ENCODE results near the gene PKP2.

PKP2 gene

DNA sequence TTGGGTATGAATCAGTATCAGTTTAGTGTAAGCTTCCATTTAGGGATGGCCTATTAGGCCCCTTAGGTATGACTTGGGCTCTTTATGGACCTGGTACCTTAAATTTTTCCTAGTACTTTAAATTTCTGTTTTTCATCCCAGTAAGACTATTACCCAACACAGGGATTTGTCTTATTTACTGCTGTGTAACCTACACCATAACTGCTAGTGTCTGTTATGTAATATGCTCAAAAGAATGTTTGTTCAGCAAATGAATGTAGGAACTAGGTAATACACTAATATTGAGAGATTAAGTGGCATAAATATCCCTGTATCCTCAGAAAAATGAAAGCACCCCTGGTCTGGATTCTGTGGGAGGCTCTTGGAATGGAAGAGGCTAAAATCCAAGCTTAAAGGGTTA, 77.2 kb downstream of the PKP2 start:
- no peak for DNase-seq (ENCODE audit: low read depth in 4 of 4, low spot score in 1 of 4)

- DNase-seq (ENCODE audit: low read depth in 4 of 4, low spot score in 1 of 4), result no peak
Observed at GRCh38 chr12:32811686-32812392, 84.7 kb downstream of the PKP2 start.

DNA sequence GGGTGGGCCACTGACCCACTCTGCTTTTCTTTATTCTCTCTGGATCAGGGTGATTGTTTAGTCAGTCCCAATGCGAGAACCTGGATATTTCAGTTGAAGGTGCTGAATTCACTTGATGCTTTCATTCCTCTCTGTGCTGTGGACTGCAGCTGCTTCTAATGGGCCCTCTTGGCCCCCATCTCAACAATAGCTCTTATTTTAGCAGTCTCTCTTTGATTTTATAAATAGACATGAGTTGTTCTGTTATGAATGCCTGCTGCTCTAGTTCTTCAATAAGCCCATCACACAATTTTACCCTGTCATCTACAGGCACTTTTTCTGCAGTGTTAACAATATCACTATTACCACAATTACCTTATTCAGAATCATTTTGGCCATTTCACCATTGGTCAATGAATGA, 86.7 kb downstream of the PKP2 start:
- DNase-seq (ENCODE audit: low read depth in 4 of 4, low spot score in 1 of 4), result no peak

DNA sequence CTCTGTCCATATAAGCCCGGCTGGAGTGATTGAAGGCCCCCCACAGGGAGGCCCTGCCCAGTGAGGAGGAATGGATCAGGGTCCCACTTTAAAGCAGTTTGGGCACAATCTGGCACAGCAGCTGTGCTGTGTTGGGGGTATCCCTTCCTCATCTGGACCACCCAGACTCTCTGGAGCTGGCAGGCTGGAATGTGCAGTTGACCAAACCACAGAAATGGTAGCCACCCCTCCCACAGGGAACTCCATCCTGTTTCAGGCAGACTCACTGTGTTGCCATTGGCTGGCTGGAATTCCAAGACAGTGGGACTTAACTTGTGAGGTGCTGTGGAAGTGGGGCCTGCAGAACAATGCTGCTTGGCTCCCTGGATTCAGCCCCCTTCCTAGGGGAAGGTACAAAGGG, 87.4 kb downstream of the PKP2 start:
- DNase-seq (ENCODE audit: low read depth in 4 of 4, low spot score in 1 of 4), result no peak

DNA sequence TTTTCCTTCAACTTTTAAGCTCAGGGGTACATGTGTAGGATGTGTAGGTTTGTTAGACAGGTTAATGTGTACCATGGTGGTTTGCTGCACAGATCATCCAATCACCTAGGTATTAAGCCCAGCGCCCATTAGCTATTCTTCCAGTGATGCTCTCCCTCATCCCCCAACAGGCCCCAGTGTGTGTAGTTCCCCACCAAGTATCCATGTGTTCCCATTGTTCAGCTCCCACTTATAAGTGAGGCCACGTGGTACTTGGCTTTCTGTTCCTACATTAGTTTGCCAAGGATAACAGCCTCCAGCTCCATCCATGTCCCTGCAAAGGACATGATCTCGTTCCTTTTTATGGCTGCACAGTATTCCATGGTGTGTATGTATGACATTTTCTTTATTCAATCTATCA, 92.3 kb downstream of the PKP2 start:
- no peak for DNase-seq (ENCODE audit: low read depth in 4 of 4, low spot score in 1 of 4)

GRCh38 chr12:32801269-32801980, 95.2 kb downstream of the PKP2 start:
- no peak for DNase-seq (ENCODE audit: low read depth in 4 of 4, low spot score in 1 of 4)

DNA sequence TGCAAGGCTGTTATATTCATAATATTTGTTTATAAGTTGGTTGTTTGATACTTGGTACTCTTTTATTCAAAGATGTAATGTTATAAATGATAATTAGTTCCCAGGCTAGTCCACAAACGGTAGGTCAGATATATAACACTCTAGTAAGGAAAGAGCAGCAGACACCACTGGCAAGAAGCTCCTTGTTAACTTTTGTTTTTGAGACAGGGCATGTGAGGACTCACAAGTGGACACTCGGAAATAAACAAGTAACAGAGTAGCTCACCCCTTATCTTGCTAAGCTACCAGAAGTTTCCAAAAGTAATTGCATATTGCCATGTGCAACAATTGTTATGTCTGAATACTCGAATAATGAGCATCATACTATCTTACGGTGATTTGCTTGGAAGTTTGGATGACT, 102.3 kb downstream of the PKP2 start:
- DNase-seq (ENCODE audit: low read depth in 4 of 4, low spot score in 1 of 4), result no peak

GRCh38 chr12:32789916-32790315, 106.7 kb downstream of the PKP2 start:
- DNase-seq (ENCODE audit: low read depth in 4 of 4, low spot score in 1 of 4), result no peak

DNA sequence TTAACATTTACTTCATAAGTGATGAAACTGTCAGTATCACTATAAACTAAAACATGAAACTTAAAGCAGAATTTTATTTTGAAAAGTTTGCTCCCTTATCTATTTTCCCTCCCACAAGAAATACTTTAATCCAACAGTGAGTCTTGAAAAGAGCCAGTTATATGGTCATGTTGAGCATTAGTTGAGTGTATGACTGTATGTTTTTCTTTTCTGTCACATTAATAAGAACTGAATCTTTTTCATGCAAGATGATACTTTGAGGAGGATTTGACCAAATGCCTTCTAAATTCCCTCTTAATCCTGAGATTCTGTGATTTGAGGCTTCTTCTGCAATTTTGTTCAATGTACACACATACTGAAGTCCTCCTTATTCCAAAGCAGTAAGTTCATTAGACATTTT, 107.1 kb downstream of the PKP2 start:
- no peak for DNase-seq (ENCODE audit: low read depth in 4 of 4, low spot score in 1 of 4)

GRCh38 chr12:32788405-32788804, 108.2 kb downstream of the PKP2 start:
- no peak for DNase-seq (ENCODE audit: low read depth in 4 of 4, low spot score in 1 of 4)

DNA sequence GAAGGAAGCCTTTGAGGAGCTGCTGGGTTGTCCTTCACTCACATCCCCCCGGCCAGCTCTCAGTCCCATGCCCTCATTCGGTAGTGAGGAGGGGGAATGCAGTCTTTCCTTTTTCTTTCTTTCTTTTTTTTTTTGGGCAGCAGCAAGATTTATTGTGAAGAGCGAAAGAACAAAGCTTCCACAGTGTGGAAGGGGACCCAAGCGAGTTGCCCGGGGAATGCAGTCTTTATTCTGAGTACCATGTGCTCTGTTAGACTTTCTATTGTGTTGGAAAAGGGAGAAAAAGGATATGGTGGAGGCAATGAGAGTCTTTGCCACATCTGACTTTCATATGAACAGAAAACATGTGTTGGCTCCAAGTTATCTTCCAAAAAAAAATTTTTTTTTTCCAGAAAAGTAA, 111.0 kb downstream of the PKP2 start:
- DNase-seq (ENCODE audit: low read depth in 4 of 4, low spot score in 1 of 4), result no peak

- DNase-seq (ENCODE audit: low read depth in 4 of 4, low spot score in 1 of 4), result no peak
Observed at GRCh38 chr12:32783029-32783428, 113.5 kb downstream of the PKP2 start.

DNA sequence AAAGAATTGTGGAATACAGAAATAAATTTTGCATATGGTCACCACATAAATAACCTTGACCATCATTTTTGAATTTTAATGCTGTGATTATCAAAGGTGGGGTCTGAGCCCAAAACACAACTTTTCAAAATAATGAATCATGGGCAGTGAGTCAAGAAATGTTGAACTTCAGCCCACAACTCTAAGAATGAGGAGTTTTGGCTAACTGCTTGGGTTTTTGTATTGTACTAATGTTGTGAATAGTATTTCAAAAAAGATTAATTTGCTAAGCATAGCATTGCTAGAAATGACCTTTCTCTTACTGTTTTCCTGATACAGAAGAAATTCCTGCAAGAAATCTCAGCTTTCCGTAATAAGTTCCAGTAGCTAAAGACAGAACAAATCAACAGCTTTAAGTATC, 116.5 kb downstream of the PKP2 start:
- DNase-seq (ENCODE audit: low read depth in 4 of 4, low spot score in 1 of 4), result no peak

DNA sequence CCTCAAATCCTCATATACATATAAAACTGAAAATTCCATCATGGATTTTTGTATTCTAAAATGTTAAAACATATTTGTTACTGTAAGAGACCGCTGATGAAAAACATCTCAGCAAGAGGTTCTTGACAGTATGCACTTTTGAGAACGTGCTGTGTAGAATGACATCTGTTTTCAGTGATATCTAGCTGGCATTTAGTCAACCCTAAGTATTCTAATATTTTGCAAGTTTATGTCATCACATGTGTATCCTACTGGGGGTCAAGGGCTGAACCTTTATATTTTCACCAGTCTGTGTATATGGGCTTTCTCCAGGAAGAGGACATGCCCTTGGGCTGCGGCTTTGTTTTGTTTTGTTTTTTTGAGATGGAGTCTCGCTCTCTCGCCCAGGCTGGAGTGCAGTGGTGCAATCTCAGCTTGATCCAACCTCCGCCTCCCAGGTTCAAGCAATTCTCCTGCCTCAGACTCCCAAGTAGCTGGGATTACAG, 118.8 kb downstream of the PKP2 start:
- no peak for DNase-seq (ENCODE audit: low read depth in 4 of 4, low spot score in 1 of 4)

- no peak for DNase-seq (ENCODE audit: low read depth in 4 of 4, low spot score in 1 of 4)
Observed at GRCh38 chr12:32777159-32777558, 119.4 kb downstream of the PKP2 start.

GRCh38 chr12:32776258-32776657, 120.3 kb downstream of the PKP2 start:
- no peak for DNase-seq (ENCODE audit: low read depth in 4 of 4, low spot score in 1 of 4)

- DNase-seq (ENCODE audit: low read depth in 4 of 4, low spot score in 1 of 4), result no peak
Observed at GRCh38 chr12:32773691-32774090, 122.9 kb downstream of the PKP2 start.

- DNase-seq (ENCODE audit: low read depth in 4 of 4, low spot score in 1 of 4), result no peak
Observed at GRCh38 chr12:32770141-32770540, 126.4 kb downstream of the PKP2 start.

- DNase-seq (ENCODE audit: low read depth in 4 of 4, low spot score in 1 of 4), result no peak
Observed at GRCh38 chr12:32768518-32768917, 128.1 kb downstream of the PKP2 start.

DNA sequence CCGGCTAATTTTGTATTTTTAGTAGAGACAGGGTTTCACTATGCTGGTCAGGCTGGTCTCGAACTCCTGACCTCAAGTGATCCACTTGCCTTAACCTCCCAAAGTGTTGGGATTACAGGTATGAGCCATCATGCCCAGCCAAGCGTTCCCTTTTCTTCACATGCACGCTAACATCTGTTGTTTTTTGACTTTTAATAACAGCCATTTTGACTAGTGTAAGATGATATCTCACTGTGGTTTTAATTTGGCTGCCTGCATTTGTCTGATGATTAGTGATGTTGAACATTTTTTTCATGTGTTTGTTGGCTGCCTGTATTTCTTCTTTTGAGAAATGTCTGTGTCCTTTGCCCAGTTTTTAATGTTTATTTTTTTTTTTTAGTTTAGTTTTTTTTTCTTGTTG, 130.7 kb downstream of the PKP2 start:
- DNase-seq (ENCODE audit: low read depth in 4 of 4, low spot score in 1 of 4), result no peak

DNA sequence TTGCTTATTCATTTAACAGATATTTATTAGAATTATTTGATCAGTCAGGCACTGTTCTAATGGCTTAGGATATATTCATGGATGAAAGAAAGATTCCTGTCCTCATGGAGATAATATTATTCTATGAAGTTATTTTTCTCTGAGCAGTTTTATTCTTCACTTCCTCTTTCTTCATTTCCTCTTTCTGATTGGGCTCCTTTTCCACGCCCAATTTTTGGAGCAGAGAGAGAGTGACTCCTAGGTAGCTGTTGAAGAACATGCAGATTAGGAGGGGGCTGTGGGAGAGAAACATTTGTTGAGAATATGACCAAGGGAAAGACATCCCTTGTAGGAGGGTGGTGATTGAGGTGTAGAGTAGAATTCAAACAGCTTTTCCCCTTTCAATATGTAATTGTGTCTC, 134.9 kb downstream of the PKP2 start:
- no peak for DNase-seq (ENCODE audit: low read depth in 4 of 4, low spot score in 1 of 4)

DNA sequence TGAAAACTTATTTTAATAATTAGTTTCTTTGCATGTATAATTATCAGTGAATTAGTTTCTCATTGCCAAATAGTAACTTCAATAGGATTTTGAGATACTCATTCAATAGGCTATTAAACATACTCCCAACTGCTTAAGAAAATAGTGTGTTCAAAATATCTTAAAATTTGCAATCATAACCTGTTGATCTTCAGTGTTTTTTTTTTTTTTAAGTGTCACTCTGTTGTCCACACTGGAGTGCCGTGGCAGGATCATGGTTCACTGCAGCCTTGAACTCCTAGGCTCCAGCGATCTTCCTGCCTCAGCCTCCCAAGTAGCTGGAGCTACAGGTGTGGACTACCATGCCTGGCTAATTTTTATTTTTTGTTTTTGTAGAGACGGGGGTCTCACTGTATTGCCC, 139.4 kb downstream of the PKP2 start:
- no peak for DNase-seq (ENCODE audit: low read depth in 4 of 4, low spot score in 1 of 4)
